HG02884 (cell line): ENCODE data around the gene ME3.
A peak's percentile ranks its signal among the peaks of the same experiment; 100 is the strongest.

Experiments used
- ATAC-seq: cut with Tn5 transposase; IDR thresholded peaks from one replicate; pipeline ENCODE4 v1.9.1; 2021; ENCODE audit warnings: mild to moderate bottlenecking, moderate library complexity; ENCODE audit not compliant: unreplicated experiment

ME3 gene

DNA sequence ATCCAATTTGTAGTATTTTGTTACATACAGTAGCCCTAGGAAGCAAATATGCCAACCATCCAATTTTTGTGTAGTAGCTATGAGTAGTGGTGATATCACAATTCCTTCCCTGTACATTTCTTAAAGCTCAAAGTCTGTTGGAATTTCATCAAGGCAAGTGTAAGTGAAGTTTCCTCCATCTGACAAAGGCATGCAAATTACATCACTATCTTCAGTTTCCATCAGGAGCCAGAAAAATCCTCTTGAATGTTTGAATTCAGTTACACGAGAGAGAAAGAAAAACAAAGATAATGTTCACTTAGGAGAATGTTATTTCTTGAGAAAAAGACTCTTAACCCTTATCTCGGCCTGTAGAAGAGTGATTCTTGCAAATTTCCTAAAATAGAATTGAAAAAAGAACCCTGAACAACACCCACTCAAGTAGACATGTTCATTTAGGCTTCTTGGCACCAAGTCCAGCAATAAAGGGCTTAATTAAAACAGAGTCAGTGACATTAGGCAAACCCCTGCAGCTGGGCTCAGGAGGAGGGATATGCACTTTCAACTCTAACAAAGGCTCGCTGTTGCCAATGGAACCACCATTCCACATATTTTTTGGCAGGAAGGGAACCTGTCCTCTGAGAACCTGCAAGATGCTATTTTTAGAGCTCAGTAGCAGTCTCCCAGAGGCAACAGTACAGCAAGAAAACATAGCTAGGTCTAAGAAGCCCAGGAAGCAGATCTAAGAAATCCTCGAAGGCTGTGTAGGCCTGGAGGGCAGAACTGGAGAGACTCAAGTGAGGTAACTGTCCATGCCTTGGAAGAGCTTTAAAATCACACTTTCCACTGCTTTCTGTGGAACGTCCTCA, 153.1 kb downstream of the ME3 start:
- ATAC-seq = no peak

DNA sequence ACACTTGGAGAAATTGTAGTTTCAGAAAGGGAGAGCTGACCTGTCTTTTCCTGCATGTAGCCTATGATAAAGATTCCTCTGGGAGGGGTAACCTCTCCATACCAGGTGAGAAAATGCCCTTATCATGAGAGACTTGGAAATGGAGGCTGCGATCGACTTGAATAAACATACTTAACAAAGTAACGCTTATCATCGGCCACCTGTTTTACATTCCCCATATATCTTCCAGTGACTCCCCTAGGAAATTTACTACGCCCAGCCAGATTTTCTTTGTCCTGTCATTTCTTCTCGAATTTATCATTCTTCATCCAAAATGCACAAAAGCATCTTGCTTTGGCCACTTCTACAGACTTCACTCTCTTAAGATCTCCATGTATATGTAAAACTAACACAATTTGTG, 154.2 kb downstream of the ME3 start:
- ATAC-seq = no peak

DNA sequence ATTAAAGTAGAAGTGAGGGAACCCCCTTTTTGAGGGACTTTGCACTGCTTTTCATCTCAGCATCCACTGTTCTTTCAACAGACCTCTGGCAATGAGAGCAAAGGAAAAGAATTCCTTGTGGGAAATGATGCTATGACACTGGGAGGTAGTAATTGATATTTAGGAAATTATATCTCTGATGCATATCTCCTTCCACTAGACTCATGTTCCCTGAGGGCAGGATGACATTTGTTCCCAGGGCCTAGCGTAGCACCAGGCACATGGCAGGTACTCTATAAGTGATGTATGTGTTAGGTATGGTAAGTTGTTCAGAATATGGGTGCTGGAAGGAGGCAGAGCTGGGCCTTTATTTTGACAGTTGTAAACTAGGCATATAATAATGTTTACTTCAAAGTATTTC, 154.9 kb downstream of the ME3 start:
- ATAC-seq = no peak

DNA sequence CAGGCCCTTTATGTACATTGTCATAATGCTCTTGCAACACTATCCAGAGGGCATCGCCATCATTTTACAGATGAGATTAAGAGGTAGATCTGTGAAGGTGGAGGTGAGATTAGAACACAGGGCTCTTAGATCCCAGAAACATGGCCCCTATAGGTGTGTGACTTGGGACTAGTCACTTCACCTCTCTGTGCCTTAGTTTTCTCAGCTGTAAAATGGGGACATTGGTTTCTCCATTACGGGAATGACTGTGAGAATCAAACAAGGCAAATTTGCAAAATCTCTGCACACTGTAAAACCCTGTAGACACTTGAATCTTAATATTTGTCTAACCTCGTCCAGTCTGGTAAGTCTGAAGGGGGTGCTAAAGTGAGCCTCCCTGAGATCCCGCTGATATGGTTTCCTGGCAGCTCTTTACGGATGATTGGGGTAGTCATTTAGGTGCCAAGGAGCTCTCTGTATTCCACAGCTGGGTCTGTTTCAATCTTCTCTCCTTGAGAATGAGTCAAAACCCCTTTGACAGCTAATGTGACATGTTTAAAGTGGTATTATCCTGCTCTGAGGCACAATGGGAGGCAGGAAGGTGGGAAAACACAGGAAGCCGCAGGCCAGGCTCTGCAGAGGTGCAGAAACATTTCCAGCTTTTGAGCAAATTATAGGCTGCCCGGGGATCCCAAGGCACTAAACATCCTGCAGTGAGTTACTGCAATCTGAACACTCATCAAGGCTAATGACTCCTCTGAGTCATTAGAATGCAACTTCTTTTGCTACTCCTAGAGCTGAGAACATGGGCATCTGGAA, 156.9 kb downstream of the ME3 start:
- ATAC-seq = no peak

DNA sequence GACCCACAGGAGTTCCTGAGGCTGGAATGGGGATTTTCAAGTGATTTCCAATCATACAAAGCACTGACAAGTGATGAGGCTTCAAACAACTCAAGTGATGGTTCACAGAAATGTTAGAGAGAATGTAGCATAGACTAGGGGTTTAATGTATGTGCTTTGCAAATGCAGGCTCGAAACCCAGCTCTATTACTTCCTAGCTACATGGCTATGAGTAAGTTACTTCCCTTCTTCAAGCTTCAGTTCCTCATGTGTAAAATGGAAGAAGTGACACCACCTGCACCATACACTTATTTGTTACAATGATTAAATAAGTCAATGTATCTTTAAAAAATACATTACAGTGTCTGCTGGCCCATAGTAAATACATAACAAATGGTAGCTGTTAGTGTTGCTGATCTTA, 158.0 kb downstream of the ME3 start:
- no peak for ATAC-seq

DNA sequence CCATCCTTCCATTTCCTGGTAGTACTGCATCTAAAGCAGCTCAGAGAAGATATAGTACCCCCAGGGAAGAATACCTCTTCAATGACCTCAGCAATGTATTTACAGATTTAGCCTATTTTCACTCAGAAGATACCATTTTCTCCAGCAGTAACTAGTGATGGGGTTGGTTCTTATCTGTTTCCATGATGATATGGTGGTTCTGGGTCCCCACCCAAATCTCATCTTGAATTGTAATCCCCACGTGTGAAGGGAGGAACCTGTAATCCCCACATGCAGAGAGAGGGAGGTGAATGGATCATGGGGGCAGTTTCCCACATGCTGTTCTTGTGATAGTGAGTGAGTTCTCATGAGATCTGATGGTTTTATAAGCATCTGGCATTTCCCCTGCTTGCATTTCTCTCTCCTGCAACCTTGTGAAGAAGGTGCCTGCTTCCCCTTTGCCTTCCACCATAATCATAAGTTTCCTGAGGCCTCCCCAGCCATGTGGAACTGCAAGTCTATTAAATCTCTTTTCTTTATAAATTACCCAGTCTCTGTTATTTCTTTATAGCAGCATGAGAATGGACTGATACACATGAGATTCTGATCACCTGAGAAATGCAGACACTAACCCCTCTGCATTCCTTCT, 158.6 kb downstream of the ME3 start:
- no peak for ATAC-seq

DNA sequence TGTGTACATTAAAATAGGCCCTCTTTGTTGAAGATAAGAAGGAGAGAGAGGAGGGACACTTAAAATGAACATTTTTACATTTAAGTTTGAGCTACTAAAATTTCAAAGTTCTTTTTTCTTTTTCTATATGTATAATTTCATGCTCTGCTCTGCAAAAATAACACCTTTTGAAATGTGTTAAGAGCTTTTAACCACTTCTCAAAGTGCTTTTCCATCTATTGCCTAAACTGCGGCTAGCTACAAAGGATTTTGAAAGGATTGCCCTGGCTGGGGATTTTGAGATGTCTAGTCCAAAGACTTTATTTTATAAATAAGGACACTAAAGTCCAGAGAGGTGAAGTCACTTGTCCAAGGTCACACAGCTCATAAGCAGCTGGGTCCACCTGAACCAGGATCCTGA, 159.3 kb downstream of the ME3 start:
- ATAC-seq = no peak

DNA sequence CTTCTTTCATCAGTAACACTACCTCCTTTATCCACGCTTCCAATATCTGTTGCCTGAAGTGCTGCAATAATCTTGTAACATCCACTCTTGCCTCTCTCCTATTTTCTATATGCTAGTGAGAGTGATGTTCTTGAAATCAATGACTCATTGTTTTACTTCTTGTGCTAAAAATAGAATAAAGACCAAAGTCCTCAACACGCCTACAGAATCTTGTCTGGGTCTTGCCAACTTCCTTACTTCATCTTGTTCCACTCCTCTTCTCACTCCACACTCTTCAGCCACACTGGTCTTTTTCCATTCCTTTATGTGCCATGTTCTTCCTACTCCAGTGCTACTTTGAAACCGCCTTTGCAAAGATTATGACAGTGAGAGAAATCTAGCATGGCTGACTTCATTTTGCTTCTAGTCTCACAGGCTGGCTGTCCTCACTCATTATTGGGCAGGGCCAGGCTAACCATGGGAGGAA, 161.3 kb downstream of the ME3 start:
- ATAC-seq = peak; percentile 69

DNA sequence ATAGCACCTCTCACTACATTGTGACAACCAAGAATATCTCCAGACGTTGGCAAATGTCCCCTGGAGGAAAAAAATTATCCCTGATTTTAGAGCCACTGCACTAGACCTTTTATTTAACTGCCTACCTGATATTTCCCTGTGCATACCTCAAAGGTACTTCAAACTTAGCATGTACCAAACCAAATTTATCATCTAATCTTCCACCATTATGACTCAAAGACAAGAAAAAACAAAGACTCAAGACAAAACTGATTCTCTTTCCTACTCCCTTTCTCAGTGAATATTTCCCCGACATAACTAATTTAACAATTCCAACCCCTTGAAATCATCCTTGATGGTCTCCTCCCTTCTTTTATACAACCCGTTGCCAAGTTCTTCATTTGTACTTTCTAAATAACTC, 161.7 kb downstream of the ME3 start:
- no peak for ATAC-seq

DNA sequence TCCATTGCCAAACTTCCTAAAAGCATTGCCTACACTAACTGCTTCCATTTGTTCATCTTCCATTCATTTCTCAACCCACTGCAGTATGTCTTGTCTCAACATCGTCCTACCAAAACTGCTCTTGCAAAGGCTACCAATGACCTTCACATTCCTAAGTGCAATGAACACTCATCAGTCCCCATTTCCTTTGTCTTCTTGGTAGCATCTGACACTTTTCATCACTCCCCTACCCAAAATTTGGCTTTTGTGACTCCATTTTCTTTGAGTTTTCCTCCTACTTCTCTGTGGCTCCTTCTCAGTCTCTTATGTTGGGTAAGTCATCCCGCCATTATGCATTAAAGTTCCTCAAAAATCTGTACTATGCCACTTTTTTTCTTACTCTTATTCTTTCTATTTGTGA, 162.3 kb downstream of the ME3 start:
- no peak for ATAC-seq

DNA sequence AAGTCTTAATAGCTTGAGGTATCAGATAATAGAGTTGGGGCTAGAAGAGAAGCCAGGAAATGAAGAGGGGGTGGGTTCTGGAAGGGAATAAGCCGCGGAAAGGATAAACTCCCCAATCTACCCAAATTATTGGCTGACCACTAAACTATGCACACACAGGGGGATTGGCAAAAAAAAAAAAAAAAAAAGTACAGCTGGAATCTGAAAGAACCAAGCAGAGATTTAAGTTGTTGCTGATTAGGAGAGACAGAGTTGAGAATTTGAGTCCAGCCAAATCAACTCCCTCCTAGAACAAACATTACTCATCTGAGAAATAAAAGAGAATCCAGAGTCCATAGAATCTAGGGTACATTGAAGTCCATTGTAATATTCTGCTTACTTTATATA, 162.8 kb downstream of the ME3 start:
- no peak for ATAC-seq

DNA sequence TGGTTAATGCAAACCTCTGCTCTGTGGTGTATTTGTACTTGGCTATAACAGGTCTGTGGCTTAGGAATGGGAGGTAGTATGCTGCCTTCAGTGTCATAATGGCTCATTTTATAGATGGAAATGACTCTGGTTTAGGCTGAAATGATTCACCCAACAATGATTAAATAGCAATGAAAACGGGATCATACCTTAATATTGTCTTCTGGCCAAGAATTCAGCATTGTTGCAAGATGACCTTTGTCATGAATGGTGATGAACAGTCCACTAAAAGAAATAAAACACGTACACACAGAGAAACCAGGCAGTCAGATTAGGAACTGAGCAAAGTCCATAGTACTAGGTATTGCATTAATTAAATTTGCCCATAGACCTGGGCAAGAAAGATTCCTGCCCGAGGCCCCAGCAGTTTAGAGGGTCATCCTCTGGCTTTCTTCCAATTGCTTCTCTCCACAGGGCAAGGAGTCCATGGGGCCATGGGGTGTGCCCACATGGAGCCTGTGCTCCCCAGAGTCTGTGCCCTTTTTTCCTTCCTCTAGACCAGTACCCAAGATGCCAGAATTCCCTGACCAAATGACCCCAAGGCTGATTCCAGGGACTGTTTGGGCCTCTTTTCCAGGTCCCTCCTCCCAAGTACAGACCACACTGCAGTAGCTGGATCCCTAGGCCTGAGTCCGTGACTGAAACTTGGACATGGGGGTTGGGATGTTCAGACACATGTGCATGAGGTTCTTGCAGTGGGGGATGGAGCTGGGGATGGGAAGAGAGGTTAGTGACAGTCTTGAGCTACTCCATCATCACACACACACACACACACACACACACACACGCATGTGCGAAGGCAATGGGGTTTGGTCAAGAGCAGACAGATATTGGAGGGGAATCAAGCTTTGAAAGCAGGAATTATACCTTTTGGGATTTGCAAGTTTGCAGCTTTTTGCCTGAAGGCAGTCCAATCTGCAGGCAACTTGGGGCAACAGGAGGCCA, 163.5 kb downstream of the ME3 start:
- no peak for ATAC-seq

DNA sequence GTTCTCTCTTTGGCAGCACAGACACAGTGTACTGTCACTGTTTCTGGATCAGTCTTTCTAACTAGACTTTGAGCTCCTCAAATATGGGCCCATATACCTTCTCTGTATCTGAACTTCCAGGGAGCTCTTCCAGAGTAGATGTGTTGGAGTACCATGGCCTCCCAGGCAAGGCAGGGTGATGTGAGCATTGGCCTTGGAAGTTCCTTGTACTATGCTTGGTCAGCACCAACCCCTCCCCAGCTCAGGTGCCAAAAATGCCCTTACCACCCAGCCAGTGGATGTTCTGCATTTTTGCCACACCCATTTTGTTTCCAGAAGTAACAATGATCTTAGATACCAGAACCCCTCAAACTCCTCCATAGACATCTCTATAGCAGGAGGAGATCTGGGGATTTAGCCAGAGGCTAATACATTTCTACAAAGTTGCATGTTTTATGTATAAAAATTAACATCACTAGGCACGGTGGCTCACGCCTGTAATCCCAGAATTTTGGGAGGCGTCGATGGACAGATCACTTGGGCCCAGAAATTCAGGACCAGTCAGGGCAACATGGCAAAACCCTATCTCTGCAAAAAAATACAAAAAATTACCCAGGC, 165.1 kb downstream of the ME3 start:
- no peak for ATAC-seq

DNA sequence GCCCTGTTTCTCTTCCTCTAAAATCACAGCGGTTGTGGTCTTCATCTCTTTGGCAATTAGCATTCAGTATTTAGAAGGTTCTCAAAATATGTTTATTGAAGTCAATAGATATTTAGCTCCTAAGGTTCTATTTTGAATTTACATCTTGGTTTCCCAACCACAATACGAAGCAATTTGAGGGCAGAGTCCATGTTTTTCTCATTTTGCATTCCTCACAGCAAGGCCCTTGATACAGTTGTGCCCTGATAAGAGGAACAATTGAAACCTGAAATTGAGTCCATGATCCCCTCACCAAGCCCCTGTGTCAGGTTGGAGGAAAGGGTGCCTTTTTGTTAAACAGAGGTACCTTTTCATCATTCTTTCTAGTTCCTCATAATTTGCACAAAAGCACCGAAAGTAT, 166.2 kb downstream of the ME3 start:
- no peak for ATAC-seq

DNA sequence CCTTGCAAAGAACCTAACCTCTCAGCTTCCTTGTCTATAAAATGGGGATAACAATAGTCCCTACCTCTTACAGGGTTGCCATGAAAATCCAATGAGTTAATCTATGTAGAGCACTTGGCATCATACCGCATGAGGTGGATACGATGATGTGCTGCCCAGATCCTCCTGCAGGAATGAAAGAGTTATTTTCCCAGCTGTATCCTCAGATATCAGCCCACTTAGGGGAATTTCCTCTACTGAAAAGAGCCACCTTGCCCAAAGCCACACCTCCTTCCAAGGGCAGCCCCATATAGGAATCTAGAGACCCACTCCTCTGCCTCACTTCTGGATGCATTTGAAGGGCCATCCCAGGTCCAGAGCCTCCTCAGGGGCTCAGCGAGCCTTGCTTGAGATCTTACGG, 169.3 kb downstream of the ME3 start:
- ATAC-seq = no peak

DNA sequence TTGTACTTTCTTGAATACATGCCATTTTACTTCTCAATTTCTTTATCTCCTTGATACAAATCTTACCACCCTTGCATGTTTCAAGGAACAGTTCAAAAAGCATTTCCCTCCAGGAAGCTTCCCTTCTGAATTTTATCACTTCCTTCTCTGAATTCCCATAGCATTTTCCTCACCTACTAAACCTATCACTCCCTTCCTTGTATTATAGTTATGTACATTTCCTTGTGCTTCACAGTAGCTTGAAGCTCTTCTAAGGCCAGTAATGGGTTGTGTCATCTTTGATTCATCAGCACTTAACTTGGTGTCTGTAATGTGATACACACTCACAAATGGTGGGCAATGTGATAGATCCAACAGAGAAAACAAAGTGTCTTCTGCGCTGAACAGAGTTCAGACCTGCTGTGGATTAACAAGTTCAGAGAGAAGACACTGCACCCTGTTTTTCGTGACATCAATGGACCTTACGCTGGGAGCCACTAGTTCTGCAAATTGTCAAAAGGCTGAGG, 170.2 kb downstream of the ME3 start:
- ATAC-seq = no peak

DNA sequence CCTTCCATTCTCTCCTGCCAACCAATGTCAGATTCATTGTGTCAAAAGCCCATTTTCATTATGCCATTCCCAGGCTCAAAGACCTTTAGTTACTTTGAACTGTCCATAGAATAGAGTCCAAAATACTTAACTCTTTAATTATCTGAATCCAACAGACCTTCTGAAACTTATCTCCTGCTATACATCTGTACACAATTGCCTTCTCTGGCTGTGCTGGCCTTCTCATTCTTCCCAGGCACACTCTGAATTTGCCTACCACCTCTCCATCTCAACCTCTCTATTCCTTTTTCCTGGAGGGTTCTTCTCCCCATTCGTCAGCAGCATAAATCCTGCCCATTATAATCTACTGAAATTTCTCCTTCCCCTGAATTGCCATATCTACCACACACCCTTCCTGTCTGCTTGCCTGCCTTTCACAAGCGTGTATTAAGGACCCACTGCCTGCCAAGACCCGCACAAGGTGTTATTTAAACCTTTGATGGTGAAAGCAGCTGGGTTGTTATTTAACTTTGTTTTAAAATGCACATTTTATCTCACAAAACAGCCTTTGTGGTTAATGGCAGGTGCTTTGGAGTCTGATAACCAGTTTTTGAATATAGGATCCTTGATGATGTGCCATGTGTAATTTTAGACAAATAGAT, 171.8 kb downstream of the ME3 start:
- ATAC-seq = no peak

DNA sequence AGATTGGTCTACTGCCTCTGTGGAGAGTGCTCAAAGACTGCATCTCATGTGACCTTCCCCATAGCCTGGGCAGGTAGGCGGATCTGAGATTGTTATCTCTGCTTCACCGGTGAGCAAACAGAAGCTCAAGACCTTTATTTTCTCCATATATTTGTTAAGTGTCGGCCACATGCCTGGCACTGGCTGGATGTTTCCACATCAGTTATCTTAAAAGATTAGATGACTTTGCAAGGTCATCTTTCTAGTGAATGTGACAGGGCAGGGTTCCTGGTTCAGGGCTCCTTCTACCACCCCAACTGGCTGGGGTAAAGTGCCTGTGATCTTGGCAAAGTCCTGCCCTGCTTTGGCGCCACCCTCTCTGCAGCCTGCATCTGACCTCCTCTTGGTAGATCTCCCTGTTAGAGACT, 172.7 kb downstream of the ME3 start:
- no peak for ATAC-seq

DNA sequence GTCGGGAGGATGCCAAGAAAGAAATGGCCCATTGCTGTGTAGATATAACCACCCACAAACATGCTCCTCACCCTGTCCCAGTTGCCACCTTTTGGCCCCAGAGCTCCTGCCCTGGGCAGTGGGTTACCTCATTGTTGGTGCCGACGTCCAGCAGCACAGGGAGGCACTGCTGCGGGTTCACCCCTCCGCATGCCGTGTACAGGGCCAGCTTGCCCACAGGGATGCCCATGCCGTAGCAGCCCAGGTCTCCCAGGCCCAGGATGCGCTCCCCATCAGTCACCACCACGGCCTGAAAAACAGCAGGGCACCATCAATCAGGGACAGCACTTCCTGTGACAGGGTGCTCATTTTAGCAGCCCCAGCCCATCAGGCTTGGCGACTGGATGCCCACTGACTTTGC, 174.6 kb downstream of the ME3 start:
- ATAC-seq = no peak

DNA sequence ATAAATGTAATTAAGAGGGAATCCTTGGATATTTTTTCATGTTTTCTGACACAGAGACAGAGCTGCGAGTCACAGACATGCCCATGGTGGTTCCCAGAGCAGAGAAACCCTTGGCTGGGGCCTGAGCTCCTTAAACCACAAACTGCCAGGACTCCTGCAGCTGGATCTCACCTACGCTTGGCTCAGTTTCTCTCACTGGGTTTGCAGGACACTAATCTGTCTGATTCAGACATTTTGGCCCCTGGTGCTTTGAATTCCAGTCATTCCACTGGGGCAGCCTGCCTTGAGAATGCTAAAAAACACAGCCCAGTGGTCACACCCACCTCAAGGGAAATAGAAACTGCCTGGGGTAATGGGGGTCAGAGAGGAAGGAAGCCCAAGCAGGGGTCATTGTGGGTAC, 175.1 kb downstream of the ME3 start:
- no peak for ATAC-seq
